ENCODE data around the gene UBALD1. TPM values are rescaled to one million over a fixed set of nuclear protein-coding genes. Genes with fewer than 3 reads are reported as not detected.

Gene UBALD1
- 10 to 100 TPM; 23.5 to 33.2 (median 27.9) TPM for total RNA-seq (2021; fragmentation: NEBNext Ultra II Directional; extraction: Animal tissue kit (Norgen Biotek cat#: 25700))
- long read RNA-seq, partial matches to known transcripts: 0 of 4 reads
- long read RNA-seq, other reads (novel, unspliced or antisense): 1 of 4 reads

GRCh38 chr16:4614571-4615383 is at the start of gene UBALD1:
Gene UBALD1, minus strand, starts transcription at chr16:4614888. Its CDS starts 91 bp downstream, at chr16:4614797.
- H3K27ac Mint-ChIP-seq: peak within 1 kb of the TSS; percentile 87
- H3K27me3 Mint-ChIP-seq (ENCODE audit: insufficient read depth): no peaks in the 10 kb centered on the region; the same call in 1 of the 2 replicates
- peaks cover 28% of the 10 kb centered on the region for H3K4me1 Mint-ChIP-seq (ENCODE audit: low read depth)
- TF ChIP-seq, protein P1, sequence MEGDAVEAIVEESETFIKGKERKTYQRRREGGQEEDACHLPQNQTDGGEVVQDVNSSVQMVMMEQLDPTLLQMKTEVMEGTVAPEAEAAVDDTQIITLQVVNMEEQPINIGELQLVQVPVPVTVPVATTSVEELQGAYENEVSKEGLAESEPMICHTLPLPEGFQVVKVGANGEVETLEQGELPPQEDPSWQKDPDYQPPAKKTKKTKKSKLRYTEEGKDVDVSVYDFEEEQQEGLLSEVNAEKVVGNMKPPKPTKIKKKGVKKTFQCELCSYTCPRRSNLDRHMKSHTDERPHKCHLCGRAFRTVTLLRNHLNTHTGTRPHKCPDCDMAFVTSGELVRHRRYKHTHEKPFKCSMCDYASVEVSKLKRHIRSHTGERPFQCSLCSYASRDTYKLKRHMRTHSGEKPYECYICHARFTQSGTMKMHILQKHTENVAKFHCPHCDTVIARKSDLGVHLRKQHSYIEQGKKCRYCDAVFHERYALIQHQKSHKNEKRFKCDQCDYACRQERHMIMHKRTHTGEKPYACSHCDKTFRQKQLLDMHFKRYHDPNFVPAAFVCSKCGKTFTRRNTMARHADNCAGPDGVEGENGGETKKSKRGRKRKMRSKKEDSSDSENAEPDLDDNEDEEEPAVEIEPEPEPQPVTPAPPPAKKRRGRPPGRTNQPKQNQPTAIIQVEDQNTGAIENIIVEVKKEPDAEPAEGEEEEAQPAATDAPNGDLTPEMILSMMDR (IDR thresholded peaks at IDR 0.05): no peak
- peak; percentile 83 for DNase-seq
- H3K9me3 Mint-ChIP-seq: no peaks in the 10 kb centered on the region
- peak within 1 kb of the TSS; percentile 87 for H3K4me3 Mint-ChIP-seq
- no peaks in the 10 kb centered on the region for H3K36me3 Mint-ChIP-seq (ENCODE audit: low read depth)

DNA sequence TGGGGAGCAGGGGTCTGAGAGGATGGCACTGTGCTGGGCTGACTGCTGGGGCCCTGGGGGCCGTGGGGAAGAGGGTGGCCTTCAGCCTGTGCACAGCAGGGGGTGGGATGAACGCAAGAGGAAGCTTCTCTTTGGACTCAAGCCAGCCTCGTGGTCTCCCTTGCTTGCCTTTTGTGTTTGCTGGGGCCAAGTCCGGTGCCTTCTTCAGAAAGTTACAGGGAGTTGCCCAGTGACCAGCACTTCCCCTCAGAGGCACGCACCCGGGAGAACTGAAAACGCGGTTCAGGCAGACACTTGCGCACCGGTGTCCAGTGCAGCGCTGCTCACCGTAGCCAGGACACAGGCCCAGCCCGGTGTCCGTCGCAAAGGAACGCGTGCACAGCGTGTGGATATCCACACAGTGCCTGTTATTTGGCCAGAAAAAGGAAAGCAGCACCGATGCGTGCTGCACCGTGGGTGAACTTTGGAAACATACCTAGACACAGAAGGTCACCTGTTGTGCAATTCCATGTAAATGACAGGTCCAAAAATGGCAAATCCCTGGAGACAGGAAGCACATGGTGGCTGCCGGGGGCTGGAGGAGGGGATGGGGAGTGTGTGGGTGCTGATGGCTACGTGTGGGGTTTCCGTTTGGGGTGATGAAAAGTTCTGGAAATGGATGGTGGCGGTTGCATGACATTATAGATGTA is 49.2 kb upstream of the UBALD1 start:
- no peaks in the 10 kb centered on the region for H3K9me3 Mint-ChIP-seq
- TF ChIP-seq, protein P1 (IDR thresholded peaks at IDR 0.05): no peak
- DNase-seq: no peak
- H3K36me3 Mint-ChIP-seq (ENCODE audit: low read depth): no peaks in the 10 kb centered on the region
- no peak overlapping the region for H3K27ac Mint-ChIP-seq
- H3K4me3 Mint-ChIP-seq: no peak overlapping the region
- peaks cover 3% of the 10 kb centered on the region; the same call in 1 of the 2 replicates for H3K27me3 Mint-ChIP-seq (ENCODE audit: insufficient read depth)
- no peaks in the 10 kb centered on the region; the same call in 1 of the 2 replicates for H3K4me1 Mint-ChIP-seq (ENCODE audit: low read depth)

DNA sequence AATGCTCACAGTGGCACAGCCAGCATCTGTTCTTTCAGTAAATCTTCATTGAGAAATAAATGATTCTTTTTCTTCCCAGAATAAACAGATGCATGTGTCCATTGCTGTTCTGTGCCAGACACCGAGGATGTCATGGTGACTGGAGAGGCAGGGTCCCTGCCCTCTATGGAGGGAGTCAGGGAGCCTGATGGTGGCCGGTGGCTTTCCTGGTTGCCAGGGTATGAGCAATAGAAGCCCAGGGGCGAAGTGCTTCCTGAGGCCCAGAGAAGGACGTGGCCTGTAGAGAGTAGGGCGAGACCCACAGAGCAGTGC is 48.7 kb upstream of the UBALD1 start:
- H3K4me3 Mint-ChIP-seq: no peak overlapping the region

DNA sequence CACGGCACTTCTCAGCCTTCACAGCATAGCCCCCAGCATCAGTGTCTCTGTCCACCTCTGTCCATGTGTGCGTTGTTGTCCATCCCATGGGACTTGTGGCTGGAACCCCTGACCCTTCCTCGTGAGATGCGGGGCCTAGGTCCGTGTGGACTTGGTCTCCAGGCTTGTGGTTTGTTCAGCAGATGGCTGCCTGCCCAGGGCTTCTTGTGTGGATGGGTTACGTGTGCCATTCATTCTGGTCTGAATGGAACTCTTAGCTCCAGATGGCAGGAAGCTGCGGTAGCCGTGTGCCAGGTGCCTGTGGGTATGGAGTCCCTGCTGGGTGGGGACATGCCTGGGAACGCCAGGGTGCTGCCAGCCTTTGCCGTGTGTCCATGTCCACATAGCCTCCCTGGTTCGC is 47.0 kb upstream of the UBALD1 start:
- no peak overlapping the region for H3K4me3 Mint-ChIP-seq
- no peak overlapping the region for H3K27ac Mint-ChIP-seq
- no peak for DNase-seq
- H3K4me1 Mint-ChIP-seq (ENCODE audit: low read depth): no peaks in the 10 kb centered on the region; the same call in 1 of the 2 replicates
- TF ChIP-seq, protein P1 (IDR thresholded peaks at IDR 0.05): no peak
- peaks cover 4% of the 10 kb centered on the region for H3K27me3 Mint-ChIP-seq (ENCODE audit: insufficient read depth)
- H3K9me3 Mint-ChIP-seq: no peaks in the 10 kb centered on the region
- H3K36me3 Mint-ChIP-seq (ENCODE audit: low read depth): no peaks in the 10 kb centered on the region

More for the DNA sequence above, 48.7 kb upstream of the UBALD1 start:
- Mint-ChIP-seq H3K9me3 (no peaks in the 10 kb centered on the region), H3K4me1 (ENCODE audit: low read depth) (no peaks in the 10 kb centered on the region; the same call in 1 of the 2 replicates), H3K36me3 (ENCODE audit: low read depth) (no peaks in the 10 kb centered on the region), H3K27ac (no peak overlapping the region), H3K27me3 (ENCODE audit: insufficient read depth) (peaks cover 3% of the 10 kb centered on the region; the same call in 1 of the 2 replicates)
- DNase-seq: no peak
- TF ChIP-seq, protein P1 (IDR thresholded peaks at IDR 0.05): no peak

- no peak for DNase-seq
- H3K9me3 Mint-ChIP-seq: no peaks in the 10 kb centered on the region
- no peaks in the 10 kb centered on the region for H3K36me3 Mint-ChIP-seq (ENCODE audit: low read depth)
- no peak overlapping the region for H3K4me3 Mint-ChIP-seq
- TF ChIP-seq, protein P1 (IDR thresholded peaks at IDR 0.05): no peak
- no peaks in the 10 kb centered on the region; the same call in 1 of the 2 replicates for H3K4me1 Mint-ChIP-seq (ENCODE audit: low read depth)
- no peak overlapping the region for H3K27ac Mint-ChIP-seq
- peaks cover 6% of the 10 kb centered on the region for H3K27me3 Mint-ChIP-seq (ENCODE audit: insufficient read depth)
These were observed 45.8 kb upstream of the UBALD1 start for GRCh38 chr16:4660454-4661007.
